D721Med (cell line): ENCODE results near the gene UBA52.

Source experiments
- DNase-seq: peaks from one replicate; pipeline ENCODE4 v3.0.0; 2011; ENCODE audit warnings: low spot score; ENCODE audit not compliant: insufficient read length
- FAIRE-seq: peaks from 2 replicates; lab custom pipeline; 2011; peaks lifted over from hg19 to GRCh38; lab: Jason Lieb, UNC
- CTCF ChIP-seq: IDR thresholded peaks from 2 replicates; pipeline ENCODE4 v1.5.1; 2012; ENCODE audit warnings: mild to moderate bottlenecking, control low read depth; ENCODE audit not compliant: insufficient read depth; ENCODE audit errors: missing control alignments

The UBA52 gene

GRCh38 chr19:18574691-18575291, 3.1 kb downstream of the UBA52 start:
- FAIRE-seq: no peak
- no peak for TF ChIP-seq CTCF
- DNase-seq: no peak

GRCh38 chr19:18576383-18576782, 4.7 kb downstream of the UBA52 start:
- no peak for DNase-seq
- no peak for TF ChIP-seq CTCF
- FAIRE-seq: no peak

GRCh38 chr19:18577365-18577914, 5.8 kb downstream of the UBA52 start:
- no peak for TF ChIP-seq CTCF
- no peak for FAIRE-seq
- no peak for DNase-seq

- no peak for TF ChIP-seq CTCF
- no peak for DNase-seq
- FAIRE-seq: no peak
These were observed 8.7 kb downstream of the UBA52 start for GRCh38 chr19:18580311-18580710.

GRCh38 chr19:18586306-18586705, 14.6 kb downstream of the UBA52 start:
- no peak for TF ChIP-seq CTCF
- FAIRE-seq (no peak), DNase-seq (no peak)

- DNase-seq (no peak), FAIRE-seq (no peak)
- TF ChIP-seq CTCF: no peak
These were observed 15.9 kb downstream of the UBA52 start for GRCh38 chr19:18587561-18587960.

- DNase-seq (no peak), FAIRE-seq (no peak)
- no peak for TF ChIP-seq CTCF
These were observed 16.4 kb downstream of the UBA52 start for GRCh38 chr19:18587962-18588610.
